ENCODE results near the gene PTOV1. TPM values are rescaled to one million over a fixed set of nuclear protein-coding genes. Genes with fewer than 3 reads are reported as not detected.

Gene PTOV1
- total and polyA plus RNA-seq, 2 of the 13 experiments (the other 11 are each of a cell fraction or from before 2014, with no cell fraction given) = 63.5 to 68.5 TPM

GRCh38 chr19:49876422-49877019 lies 25.6 kb downstream of the PTOV1 start (continued):
- no peak for TF ChIP-seq GLMP (CRISPR knock-in tag; IDR thresholded peaks at IDR 0.05; ENCODE audit: borderline replicate concordance)
- TF ChIP-seq ZBTB40 (IDR thresholded peaks at IDR 0.05) = no peak
- peak; percentile 61 for TF ChIP-seq ZBTB40 (CRISPR knock-in tag; IDR thresholded peaks at IDR 0.05)
- TF ChIP-seq THAP8 (CRISPR knock-in tag; IDR thresholded peaks at IDR 0.05; ENCODE audit: borderline replicate concordance) = no peak; the same call in 1 of the 2 replicates
- TF ChIP-seq ZSCAN9 (CRISPR knock-in tag; IDR thresholded peaks at IDR 0.05; ENCODE audit: borderline replicate concordance) = peak; percentile 15; the same call in 1 of the 2 replicates
- TF ChIP-seq ZNF317 (CRISPR knock-in tag; IDR thresholded peaks at IDR 0.05) = peak; percentile 83
- TF ChIP-seq ZNF256 (CRISPR knock-in tag; conservative IDR thresholded peaks at IDR 0.05) = no peak
- TF ChIP-seq IKZF5 (CRISPR knock-in tag; IDR thresholded peaks at IDR 0.05) = peak; percentile 70; the same call in 1 of the 2 replicates
- TF ChIP-seq DR1 (CRISPR knock-in tag; IDR thresholded peaks at IDR 0.05) = peak; percentile 63; the same call in 1 of the 2 replicates
- peak; percentile 46; the same call in 1 of the 2 replicates for TF ChIP-seq ELF3 (CRISPR knock-in tag; IDR thresholded peaks at IDR 0.05)
- peak; percentile 29; the same call in 1 of the 2 replicates for TF ChIP-seq TRAFD1 (CRISPR knock-in tag; IDR thresholded peaks at IDR 0.05; ENCODE audit: borderline replicate concordance)
- TF ChIP-seq GPN1 (CRISPR knock-in tag; IDR thresholded peaks at IDR 0.05; ENCODE audit: borderline replicate concordance) = no peak; the same call in 1 of the 2 replicates
- TF ChIP-seq MEF2D (CRISPR knock-in tag; IDR thresholded peaks at IDR 0.05) = no peak; the same call in 1 of the 2 replicates
- peak; percentile 65; the same call in 1 of the 2 replicates for TF ChIP-seq MXD3 (CRISPR knock-in tag; IDR thresholded peaks at IDR 0.05)
- TF ChIP-seq ZNF160 (CRISPR knock-in tag; IDR thresholded peaks at IDR 0.05) = peak; percentile 75

All from HepG2 (cell line).